AG09319 (cell line): Measurements from ENCODE around the gene RILPL1.
"Not testable (repeated sequence)": the region's sequence is repeated elsewhere in the genome, so short reads cannot be mapped to it uniquely, and the experiment has no call there.

Experiments used
- DNase-seq: peaks from one replicate; pipeline ENCODE4 v3.0.0-alpha.2; 2010; ENCODE audit warnings: low read depth; ENCODE audit errors: extremely low read depth
- TF ChIP-seq, protein P1 (sequence below): IDR thresholded peaks from 2 replicates; pipeline ENCODE4 v1.5.1; 2011; ENCODE audit warnings: low read depth, mild to moderate bottlenecking, inconsistent platforms, low read length, moderate library complexity

RILPL1 gene

DNA sequence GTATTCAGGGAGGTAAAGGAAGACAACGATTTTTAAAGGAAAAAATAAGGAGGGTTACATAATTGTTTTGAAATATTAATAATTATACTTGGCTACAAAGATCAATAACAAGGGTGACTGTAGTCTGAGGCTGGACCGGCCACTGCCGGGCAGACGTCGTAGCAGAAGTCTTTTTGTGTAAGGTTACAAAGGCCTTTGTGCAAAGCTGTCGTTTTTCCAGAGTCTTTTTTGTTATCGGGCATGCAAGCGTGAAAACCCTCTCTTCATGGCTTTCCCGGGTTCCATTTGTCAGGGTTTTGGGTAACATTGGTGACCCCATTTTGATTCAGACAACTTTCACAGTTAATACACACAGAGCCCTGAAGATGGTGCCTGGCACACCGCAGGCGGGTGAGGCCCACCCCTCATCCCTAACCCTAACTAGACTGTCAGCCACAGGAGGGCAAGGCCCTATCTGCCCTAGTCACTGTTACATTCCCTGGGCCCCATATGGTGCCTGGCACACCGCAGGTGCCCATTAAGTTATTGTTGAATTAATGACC, 31.3 kb downstream of the RILPL1 start:
- DNase-seq: no peak
- TF ChIP-seq, protein P1, sequence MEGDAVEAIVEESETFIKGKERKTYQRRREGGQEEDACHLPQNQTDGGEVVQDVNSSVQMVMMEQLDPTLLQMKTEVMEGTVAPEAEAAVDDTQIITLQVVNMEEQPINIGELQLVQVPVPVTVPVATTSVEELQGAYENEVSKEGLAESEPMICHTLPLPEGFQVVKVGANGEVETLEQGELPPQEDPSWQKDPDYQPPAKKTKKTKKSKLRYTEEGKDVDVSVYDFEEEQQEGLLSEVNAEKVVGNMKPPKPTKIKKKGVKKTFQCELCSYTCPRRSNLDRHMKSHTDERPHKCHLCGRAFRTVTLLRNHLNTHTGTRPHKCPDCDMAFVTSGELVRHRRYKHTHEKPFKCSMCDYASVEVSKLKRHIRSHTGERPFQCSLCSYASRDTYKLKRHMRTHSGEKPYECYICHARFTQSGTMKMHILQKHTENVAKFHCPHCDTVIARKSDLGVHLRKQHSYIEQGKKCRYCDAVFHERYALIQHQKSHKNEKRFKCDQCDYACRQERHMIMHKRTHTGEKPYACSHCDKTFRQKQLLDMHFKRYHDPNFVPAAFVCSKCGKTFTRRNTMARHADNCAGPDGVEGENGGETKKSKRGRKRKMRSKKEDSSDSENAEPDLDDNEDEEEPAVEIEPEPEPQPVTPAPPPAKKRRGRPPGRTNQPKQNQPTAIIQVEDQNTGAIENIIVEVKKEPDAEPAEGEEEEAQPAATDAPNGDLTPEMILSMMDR: no peak

DNA sequence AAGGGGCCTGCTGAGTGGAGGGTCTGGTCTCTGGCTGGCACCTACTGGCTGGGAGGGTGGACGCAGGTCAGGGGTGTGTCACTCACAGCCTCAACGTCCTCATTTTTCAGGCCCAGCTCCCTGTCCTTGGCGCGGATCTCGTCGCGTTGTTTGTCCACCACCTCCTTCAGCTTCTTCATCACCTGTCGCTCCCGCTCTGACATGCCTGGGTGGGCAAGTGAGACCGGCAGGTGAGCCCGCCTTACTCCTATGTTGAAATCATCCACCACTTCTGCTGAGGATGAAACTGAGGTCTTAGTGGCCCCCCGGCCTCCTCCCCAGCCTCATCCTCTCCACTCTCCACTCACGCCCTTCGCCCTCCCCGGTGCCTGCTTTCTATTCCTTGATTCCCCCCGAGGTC, 34.2 kb downstream of the RILPL1 start:
- TF ChIP-seq, protein P1: no peak
- DNase-seq: no peak

DNA sequence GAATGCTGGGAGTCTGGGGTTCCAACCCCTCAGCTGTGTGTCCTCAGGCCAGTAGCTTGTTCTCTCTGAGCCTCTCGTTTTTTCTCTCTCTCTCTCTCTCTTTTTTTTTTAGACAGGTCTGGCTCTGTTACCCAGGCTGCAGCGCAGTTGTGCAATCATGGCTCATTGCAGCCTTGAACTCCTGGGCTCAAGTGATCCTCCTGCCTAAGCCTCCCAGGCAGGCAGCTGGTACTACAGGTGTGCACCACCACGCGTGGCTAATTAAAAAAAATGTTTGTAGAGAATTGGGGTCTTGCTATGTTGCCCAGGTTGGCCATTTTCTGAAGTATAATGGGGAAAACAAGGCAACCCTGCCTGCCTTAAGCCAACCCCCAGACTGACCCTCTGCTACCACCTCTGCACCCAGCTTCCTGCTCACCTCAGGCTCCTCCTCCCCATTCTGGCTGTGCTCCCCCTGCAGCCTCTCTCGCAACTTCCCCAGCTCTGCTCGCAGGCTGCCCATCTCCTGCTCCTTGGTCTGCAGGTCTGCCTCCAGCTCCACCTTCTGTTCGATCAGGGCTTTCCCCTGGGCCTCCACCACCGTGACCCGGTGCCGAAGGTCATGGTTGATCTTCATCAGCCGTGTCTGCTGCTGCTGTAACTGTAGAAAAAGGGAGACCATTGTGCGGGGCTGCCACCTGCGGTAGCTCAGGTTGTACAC, 35.2 kb downstream of the RILPL1 start:
- no peak for DNase-seq
- TF ChIP-seq, protein P1: no peak

DNA sequence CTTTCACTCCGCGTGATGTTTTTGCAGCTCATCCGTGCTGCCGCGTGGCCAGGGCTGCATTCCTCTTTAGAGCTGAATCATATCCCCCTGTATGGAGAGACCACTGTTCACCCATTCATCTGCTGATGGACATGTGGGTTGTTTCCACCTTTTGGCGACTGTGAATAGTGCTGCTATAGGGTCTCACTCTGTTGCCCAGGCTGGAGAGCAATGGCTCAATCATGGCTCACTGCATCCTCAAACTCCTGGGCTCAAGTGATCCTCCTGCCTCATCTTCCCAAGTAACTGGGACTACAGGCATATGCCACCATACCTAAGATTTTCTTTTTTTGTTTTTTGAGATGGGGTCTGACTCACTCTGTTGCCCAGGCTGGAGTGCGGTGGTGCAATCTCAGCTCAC, 36.5 kb downstream of the RILPL1 start:
- DNase-seq: no peak
- TF ChIP-seq, protein P1: no peak

DNA sequence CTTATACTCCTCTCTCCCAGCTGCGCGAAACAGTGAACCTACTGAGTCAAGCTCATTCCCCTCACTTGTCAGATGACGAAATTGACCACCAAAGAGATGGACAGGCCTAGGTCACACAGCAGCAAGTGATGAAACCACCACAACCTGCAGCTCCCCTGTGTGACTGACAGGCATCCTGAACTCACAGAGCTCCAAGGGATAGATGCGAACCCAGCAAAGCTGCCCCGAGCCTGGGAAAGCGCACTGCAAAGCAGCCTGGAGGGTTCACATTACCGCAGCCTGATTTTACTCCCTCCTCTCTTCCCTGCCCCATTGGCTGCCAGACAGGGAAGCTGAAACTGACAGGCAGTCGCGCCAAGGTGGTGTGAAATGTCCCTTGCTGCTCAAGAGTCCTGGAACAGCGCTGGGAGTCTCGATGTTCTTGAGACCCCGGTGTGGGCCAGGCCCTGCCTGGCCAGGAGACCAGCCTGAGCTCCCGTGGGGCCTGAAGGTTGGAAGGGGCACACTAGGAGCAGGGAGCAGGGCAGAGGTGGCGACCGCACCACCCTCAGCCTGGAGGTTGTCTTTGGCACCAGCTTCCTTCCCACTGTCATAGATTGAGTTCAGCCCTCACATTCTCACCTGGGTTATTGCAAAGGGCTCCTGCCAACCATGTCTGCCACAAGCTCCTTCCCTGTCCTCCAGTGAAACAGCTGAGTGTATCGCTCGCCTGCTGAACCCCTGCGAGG, 39.2 kb downstream of the RILPL1 start:
- TF ChIP-seq, protein P1: no peak
- DNase-seq: no peak

DNA sequence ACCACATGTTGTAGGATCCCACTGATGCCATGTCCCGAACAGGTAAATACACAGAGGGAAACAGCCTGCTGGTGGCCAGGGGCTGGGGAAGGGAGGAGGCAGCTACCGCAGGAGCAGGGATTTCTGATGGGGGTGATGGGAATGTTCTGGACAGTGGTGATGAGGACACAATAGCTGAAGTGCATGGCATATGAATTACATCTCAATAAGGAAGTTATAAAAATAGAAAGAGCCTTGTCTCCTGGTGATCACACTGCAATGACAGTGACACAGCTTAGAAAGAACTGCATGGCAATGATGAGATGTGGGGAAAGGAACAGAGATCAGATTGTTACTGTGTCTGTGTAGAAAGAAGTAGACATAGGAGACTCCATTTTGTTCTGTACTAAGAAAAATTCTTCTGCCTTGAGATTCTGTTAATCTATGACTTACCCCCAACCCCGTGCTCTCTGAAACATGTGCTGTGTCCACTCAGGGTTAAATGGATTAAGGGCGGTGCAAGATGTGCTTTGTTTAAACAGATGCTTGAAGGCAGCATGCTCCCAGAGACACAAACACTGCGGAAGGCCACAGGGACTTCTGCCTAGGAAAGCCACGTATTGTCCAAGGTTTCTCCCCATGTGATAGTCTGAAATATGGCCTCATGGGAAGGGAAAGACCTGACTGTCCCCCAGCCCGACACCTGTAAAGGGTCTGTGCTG, 41.0 kb downstream of the RILPL1 start:
- DNase-seq: not testable (repeated sequence)

DNA sequence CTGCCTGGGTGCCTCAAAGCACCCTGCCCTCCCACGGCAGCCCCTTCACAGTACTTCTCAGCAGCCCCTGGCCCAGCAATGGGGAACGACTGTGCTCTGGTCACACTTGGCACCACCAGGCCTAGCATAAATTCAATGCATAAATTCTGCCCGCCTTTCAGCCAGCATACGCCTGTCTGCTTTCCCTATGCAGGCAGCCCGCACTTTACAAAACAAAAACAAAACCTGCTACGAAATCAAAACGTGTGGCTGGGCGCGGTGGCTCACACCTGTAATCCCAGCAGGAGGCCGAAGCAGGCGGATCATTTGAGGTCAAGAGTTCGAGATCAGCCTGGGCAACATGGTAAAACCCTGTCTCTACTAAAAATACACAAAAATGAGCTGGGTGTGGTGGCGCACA, 42.0 kb downstream of the RILPL1 start:
- DNase-seq: no peak
- TF ChIP-seq, protein P1: no peak
